ENCODE results near the gene ANP32A.

Gene ANP32A

DNA sequence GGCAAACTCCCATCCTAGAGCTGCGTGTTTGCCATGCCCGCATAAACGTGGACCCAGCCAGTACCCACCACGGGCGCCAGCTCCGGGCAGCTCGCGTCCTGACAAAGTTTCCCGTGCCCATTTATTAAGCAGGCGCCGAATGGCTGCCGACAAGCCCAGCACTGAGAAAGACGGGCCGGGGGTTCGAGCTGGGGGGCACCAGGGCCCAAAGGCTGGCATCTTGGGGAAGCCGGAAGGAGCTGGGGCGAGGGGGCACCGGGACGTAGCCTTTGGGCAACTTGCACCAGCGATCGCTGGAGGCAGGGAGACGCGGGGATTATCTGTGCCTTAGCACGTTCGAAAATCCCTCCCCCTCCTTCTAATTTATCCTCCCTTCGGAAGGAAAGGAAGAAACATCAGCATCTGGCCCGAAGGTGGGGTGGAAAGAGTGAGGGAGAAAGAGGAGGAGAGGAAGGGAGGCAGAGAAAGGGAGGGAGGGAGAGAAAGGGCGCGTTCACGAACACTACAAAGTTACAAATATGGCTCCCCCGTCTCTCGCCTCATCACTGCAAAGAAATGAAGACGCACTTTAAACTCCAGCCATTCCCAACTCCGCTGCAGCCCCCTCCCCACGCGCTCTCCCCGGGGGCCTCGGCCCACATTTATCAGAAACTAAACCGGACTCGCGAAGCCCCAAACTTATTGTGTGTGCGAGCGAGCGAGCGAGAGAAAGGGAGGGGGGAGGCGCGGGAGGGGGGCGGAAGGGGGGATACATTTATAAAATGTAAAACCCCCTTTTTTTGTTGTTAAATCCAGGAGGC lies 1.0 kb downstream of the ANP32A start:
- DNase-seq = peak; percentile 96

DNA sequence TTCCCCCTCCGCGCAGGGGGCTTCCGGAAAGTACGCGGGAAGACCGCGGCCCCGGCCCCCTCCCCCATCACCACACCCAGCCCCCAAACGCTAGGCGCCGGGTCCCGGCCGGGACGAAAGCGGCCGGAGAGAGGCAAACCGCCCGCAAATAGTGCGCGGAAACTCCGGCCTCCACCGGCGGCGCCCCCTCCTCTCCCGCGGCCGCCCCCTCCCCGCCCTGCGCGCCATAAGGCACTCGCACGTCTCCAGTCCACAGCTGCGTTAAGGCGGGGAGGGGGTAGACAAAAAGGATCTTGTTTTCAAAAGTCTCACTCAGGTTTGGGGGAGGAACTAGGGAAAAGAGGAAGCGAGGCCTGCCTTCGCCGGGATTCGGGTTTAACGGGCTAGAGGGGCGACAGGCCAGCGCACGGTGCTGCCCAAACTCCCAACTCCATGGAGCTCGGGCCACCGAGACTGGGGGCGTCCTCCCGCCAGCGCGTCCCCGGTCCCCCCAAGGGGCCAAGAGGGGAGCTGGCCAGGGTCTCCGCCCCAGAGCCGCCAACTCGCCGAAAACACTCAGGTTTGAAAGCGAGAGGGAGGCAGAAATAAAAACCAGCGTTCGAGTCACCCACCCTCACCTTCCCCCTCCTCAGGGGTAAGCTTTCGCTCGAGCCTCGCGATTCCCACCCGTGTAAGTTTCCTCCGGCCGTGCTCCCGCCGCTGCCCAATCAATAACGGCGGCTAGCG lies 1.8 kb downstream of the ANP32A start:
- peak; percentile 80 for DNase-seq

DNA sequence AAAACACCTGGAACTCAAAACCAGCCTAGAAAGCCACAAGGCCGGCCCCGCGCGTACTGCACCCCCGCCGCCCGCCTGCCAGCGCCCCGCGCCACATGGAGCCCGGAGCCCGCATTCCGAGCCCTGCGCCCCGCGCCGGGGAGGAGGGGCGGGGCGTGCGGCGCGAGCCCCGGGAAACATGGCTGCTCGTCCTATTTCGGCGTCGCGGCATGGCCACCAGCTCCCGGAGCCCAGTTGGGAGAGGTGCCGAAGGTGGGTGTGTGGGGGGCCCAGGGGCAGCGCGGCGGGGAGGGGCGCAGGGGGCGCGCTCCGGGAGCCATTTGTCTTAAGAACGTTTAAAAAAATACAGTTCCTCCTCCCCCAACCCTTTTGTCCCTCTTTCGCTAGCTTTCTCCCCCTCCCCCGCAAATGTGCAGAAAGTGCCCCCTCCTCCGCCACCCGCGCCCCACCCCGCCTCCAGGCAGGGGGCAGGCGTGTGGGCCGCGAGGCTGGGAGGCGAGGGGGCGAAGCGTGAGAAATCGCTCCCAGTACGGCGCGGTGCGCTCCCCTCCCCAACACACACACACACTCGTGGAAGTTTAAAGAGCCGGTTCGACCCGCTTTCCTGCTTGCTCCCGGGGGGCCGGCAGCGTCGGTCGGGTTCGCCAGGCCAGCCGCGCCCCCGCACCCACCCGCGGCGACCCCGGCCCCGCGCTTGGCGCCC lies 2.5 kb downstream of the ANP32A start:
- DNase-seq = peak; percentile 87

DNA sequence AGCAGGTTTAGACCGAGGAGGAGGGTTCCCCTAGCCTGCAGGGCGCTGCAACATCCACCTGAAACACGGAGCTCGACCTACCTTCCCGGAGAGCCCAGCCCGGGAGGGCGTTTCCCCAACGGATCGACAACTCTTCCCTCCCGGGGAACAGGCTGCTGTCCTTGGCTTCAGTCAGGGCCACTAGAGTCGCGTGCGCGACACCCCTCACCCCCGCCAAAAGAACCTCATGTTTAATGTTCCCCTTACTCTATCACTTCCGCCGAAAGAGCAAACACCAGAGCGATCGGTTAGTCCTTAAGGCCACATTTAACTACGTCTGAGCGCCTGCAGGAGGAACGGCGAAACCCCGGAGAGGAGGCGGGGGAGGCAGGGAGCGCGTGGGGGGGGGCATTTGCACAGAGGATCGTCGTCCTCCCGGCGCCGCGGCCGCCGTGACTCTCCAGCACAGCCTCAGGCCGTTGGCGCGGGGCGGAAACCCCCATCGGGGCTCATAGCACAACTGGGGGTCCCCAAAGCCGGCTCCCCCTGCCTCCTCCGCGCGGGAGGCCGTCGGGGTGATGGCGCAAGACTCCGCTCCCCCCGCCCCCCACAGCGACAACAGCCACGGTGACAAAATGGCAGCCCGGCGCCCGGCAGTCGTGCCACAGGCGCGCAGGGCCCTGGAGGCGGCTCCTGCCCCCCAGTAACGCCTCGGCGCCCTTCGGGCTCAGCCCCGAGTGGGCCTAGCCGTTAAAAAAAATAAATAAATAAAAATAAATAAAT lies 3.2 kb downstream of the ANP32A start:
- DNase-seq = peak; percentile 60

DNA sequence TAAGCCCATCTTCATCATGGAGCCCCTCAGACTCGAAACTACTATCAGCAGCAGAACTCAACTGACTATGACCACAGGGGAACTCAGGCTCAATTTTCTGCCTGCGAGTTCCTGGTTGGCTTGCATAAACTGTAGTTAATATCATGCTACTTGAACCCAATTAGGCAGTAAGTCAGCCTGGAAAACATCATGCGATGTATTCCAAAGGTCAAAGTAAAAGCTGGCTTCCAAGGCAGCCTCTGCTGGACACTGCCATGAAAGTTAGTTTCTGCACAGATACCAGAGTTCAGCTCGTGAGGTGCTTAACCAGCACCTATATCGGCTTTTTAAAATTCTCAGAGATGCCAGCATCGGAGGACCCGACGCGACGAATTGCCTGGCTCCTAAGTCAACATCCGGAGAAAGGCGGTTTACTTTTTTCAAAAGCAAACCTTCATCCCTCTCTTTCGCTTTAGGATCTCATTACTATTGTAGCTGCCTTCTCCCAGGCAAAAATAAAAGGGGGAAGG lies 3.8 kb downstream of the ANP32A start:
- DNase-seq = no peak

DNA sequence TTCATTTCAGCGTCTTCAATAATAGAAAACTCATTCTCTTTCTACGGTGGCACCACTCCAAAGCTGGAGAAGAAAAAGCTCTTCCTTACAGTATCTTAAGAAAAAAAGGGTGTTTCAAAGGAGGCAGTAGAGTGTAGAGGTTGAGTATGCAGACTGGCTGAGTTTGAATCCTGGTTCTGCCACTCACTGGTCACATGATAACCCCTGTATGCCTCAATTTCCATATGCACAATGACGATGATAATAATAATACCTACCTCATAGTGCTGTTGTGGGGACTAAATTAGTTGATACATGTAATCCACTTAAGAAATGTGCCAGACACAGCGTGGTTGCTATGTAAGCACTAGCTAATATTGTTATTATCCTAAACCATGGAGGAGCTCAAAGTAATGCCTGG lies 4.5 kb downstream of the ANP32A start:
- DNase-seq = peak; percentile 56

DNA sequence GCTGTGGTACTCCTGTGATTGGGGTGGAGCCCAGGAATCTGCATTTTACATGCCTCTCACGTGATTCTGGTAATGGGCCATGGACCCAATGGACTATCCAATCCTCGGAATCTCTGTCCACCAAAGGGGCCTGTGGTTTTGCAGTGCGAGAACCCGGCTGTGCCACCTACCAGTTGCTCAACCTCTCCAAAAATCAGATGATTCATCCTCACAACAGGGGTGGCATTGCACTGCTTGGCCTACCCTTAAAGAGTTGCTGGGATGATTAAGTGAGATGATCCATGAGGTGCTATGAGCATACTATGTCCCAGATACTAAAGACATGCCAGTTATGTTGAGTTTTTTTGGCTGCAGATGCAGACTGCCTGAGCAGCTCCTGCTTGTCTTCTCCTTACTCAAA lies 5.1 kb downstream of the ANP32A start:
- no peak for DNase-seq

DNA sequence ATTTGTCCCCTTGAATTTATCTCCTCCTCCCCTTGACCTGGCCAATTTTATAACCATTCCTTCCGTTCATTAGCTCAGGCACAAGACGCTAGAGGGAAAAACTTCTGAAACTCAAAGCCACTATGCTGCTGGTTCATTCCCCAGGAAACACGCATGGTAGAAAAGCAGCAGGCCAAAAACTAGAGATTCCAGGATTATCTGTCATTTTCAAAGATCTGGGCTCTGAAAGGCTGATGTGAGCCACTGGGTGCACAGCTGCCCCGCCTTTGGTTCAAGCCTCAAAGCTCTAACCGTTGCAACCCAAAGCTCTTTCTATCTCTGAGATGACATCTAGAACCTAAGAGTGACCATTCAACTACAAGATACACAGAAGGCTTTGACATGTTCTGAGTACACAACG lies 6.1 kb downstream of the ANP32A start:
- DNase-seq = no peak

DNA sequence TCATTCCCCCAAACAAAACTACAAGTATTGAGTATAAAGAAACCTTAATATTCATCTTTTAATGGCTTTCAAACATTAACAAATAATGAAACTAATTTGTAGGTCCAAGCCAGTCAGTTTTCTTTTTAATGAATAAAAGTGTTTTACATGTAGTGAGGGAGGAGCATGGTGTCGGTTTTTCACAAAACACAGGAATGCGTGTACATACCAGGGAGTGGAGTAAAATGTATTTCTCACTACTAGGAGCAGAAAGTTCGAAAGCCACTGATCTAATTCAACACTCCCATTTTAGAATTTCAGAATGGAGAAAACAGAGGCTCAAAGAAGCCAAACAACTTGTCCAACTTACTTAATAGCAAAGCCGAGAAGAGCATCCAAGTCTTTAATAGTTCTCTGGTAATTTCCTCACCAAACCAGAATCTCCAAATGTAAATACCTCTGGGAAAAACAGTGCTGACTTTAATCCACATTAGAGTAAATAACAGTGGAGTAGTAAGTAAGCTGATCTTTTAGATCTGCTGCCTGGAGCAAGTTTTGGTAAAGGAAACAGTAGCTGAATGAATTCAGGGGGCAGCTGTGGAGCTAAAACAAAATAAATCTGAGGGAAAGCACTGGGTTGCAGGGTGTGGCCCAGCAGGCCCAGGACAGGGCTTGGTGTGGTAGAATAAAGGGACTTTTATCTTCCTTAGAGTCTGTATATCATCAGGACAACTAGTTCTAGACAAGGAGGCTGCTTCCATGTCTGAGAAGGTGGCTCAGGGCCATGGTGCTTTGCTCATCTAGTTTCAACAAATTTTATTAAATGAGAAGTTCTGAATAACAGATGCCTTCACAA lies 7.9 kb downstream of the ANP32A start:
- DNase-seq = no peak

DNA sequence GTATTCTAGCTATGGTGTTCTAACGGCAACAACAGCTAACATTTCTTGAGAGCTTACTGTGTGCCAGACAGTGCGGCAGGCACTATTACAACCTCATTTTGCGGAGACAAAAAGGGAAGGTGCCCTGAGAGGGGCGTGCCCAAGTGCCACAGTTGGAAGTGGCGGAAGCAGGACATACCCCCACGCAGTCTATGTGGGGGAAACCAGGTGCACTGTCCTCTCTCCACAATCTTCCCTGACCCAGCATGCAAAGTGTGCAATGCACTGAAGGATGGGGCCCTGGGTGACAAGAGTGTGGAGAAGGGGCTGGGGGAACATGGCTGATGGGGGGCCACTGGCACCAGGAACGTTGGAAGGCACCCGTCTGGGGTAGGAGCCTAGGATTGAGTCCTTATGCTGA lies 8.6 kb downstream of the ANP32A start:
- no peak for DNase-seq

DNA sequence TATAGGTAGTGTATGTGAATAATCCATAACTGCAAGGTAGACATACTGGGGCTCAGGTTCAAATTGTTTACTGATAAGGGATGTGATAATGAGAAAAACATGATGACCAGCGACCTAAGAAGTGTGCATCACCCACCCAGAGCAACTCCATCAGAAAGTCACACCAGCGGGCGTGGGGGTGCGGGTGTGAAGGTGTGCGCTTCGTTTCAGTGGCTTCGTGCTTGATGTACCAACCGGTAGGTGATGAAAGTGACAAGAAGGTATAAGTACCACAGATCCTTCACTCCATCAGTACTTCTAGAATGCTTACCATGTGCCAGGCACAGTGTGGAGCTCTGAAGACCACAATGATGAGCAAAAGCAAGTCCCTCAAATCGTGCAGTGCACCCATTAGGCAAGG lies 11.2 kb downstream of the ANP32A start:
- DNase-seq = no peak

DNA sequence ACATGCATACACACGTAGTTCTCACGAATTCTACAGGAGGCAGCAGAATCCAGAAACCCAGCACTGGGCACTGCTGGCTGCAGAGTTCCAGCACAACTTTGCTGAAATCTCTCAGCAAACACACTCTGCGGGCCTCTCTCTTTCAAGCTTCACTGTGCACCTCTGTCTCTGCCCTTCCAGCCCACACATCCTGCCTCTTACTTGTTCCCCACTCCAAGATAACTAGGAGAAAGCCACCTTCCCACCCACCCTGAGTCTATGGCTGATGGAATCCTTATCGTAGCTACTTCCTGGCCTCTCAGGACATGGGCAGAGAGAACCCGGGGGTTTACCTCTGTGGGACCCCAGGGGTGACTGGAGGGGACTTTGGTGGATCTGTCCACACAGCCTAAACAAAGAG lies 11.9 kb downstream of the ANP32A start:
- DNase-seq = no peak

DNA sequence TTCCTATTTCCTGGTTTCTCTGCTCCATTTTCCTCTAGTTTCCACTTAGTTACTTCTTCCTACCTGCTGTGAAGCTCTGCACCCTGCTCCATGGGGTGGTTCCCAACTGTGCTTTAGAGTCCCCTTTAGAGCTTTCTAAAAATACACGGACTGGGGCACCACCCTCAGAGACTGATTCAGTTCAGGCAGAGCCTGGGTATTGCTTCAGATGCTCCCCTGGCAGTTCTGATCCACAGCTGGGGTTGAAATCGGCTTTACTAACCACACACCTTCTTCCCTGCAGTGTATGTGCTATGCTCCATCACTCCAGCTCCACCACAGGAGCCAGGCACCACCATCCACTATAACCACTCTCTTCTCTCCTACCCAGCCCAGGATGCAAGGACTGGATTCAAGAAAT lies 12.6 kb downstream of the ANP32A start:
- DNase-seq = no peak

DNA sequence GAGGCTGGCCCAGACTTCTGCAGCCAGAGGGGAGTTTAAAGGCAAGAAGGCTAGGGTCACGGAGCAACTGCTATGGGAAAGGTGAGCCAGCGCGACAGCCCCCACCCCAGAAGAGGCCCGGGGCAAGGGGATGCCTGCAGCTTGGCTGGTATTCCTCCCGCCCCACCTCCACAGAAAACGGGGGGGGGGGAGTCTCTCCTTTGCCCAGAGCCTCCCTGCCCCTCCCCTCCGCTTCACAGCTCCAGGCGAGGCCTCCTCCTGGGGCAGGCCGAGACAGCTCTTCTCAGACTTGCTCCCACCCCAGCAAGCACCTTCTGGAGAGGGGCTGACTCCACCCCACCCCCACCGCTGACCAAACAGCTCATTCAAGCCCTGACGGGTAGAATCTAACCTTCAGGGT lies 13.4 kb downstream of the ANP32A start:
- DNase-seq = no peak

DNA sequence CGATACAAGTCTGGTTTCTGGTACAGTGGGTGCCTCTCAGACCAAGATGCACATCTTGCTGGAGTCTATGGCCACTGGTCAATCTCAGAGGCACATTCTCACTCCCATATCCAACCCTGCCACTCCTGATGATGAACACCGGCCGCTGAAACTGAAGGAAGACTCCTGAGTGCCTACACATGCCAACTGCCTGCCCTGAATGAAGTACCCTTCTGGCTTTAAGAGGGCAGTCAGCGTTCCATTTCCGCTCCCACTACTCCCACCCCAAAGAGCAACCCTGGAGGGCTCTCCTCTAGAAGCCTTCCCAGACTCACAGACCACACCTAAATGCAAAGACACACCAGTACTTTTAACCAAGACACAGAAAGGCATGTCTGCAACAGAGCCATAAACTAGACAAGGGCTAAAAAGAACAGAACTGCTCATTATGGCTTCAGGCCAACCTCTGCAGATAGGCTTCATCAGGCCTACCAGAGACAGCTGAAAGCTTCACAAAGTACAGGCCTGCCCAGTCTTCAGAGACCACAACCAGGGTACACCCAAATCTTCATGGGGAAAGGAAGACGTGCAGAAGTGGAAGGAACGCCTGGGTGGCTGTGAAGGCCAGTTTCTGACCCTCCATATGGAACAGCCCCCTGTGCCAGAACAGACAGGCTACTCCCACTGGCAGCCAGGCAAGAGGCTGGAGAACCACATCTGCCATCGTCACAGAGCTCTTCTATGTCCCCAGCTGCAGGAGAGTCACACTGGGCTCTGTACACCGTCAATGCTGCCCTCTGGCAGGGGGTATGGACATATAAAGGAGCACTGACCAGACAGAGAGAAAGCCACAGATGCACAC lies 14.3 kb downstream of the ANP32A start:
- no peak for DNase-seq

DNA sequence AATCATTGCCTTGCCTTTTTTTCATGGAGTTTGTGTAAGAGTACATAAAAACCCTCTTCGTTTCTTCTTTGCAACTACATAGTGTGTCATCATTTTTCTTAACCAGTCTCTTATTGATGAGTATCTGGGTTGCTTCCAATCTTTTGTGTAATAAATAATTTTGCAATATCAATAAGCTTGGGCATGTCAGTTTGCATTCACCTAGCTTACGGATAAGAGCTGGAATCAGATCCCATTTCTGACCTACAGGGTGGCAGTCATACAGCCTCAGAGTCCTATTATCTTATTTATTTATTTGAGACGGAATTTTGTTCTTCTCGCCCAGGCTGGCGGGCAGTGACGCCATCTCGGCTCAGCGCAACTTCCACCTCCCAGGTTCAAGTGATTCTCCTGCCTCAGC lies 18.3 kb downstream of the ANP32A start:
- DNase-seq = no peak

DNA sequence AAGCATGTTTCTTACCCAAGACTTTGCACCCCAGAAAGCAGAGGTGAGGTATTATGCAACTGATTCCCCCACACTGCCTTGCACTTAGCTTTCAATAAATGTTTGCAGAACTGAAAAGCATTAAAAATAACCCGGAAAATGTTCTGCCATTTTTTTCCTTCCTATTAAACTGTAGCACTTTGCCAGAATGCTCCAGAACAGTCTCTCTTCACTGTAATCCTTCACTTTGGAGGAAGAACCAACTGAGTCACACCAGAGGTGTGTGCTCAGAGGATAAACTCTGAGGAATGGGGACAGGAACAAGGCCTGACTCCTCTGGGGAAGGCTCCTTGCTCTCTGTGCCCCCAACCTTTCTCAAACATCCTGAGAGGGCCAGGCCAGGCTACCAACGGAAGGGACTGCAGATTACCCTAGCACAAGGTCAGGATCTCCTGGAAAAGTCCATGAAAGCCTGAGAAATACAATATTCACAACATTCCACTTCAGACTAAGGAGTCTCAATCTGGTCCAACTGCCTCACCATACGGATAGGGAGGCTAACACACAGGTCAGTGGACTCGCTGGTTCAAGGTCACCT lies 19.0 kb downstream of the ANP32A start:
- DNase-seq = no peak

DNA sequence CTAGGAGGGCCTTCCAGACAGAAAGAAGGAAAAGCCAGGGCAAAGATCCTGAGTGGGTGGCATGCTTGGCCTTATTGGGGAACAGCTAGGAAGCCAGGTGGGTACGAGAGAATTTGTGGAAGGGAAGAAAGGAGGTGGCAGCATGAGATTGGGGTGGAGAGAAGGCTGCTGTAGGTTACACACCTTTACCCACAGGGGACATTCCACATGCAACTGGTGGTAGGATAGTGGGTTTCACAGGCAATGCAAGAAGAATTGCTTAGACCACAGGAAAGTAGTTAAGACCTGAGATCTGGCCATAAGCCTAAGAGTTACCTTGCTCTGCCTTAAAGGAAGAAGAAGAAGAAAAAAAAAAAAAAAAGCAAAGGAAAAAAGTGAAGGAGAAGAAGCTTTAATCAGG lies 19.8 kb downstream of the ANP32A start:
- DNase-seq = no peak

DNA sequence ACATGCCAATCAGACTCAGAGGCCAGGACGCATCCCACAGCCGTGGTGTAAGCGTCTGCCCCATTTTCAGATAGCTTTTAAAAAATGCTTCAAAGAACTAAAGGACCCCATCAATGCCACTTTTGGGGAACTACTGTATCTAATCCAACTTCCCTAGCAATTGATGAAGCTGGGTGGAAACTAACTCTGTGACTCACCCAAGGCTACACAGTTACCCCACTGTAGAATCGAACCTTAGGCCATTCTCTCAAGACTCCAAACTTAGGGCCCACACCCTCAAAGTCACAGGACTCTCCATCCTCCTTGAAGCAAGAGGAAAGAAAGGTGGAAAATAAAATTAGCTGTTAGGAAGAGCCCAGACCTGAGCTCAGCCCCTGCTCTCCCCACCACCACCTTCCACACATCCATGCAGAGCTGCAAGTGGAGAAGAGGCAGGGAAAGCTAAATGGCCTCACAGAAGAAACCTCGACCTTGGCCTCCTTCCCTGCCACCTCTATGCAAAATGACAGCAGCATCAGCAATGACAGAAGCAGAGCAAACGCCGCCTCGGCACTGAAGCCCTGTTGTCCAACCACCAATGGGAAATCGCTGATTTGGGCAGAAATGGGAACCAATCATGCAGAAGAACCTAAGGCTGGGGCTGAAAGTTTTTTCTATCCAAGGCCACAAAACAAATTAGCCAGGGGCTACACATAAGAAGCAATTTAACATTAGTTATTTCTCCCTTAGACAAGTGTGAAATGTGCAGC lies 22.2 kb downstream of the ANP32A start:
- DNase-seq = no peak
